Measurements from ENCODE around the gene ECHS1.
"Not testable (repeated sequence)": the region's sequence is repeated elsewhere in the genome, so short reads cannot be mapped to it uniquely, and the experiment has no call there.

Gene ECHS1

GRCh38 chr10:133399123-133399601 is 26.0 kb upstream of the ECHS1 start:
- no peak for DNase-seq (ENCODE audit: low spot score)

- no peak for DNase-seq (ENCODE audit: low spot score)
Measured at GRCh38 chr10:133397938-133398337, 24.8 kb upstream of the ECHS1 start.

- no peak for DNase-seq (ENCODE audit: low spot score)
Measured at GRCh38 chr10:133396035-133396624, 23.0 kb upstream of the ECHS1 start.

- DNase-seq (ENCODE audit: low spot score): no peak
Measured at GRCh38 chr10:133394801-133395221, 21.7 kb upstream of the ECHS1 start.

GRCh38 chr10:133394064-133394663 is 21.0 kb upstream of the ECHS1 start, which contains the start of gene MTG1:
TSS of gene MTG1 (plus strand) at chr10:133394157. CDS start at chr10:133394221, 64 bp downstream.
- peak; percentile 78 for DNase-seq (ENCODE audit: low spot score)

- peak; percentile 99 for DNase-seq (ENCODE audit: low spot score)
Measured at GRCh38 chr10:133393401-133394063, 20.4 kb upstream of the ECHS1 start.

- no peak for DNase-seq (ENCODE audit: low spot score)
Measured at GRCh38 chr10:133391761-133392518, 18.8 kb upstream of the ECHS1 start.

GRCh38 chr10:133391249-133391635 is 18.1 kb upstream of the ECHS1 start:
- no peak for DNase-seq (ENCODE audit: low spot score)

GRCh38 chr10:133390597-133391248 is 17.6 kb upstream of the ECHS1 start:
- DNase-seq (ENCODE audit: low spot score): no peak

GRCh38 chr10:133388973-133389818 is 16.0 kb upstream of the ECHS1 start:
- DNase-seq (ENCODE audit: low spot score): no peak

GRCh38 chr10:133388236-133388972 is 15.2 kb upstream of the ECHS1 start:
- no peak for DNase-seq (ENCODE audit: low spot score)

GRCh38 chr10:133386951-133387350 is 13.8 kb upstream of the ECHS1 start:
- not testable (repeated sequence) for DNase-seq (ENCODE audit: low spot score)

GRCh38 chr10:133385214-133385613 is 12.1 kb upstream of the ECHS1 start:
- no peak for DNase-seq (ENCODE audit: low spot score)

- no peak for DNase-seq (ENCODE audit: low spot score)
Measured at GRCh38 chr10:133384071-133384470, 10.9 kb upstream of the ECHS1 start.

- no peak for DNase-seq (ENCODE audit: low spot score)
Measured at GRCh38 chr10:133383551-133383950, 10.4 kb upstream of the ECHS1 start.

- no peak for DNase-seq (ENCODE audit: low spot score)
Measured at GRCh38 chr10:133381036-133381435, 7.9 kb upstream of the ECHS1 start.

- DNase-seq (ENCODE audit: low spot score): no peak
Measured at GRCh38 chr10:133379801-133380666, 6.9 kb upstream of the ECHS1 start.

- DNase-seq (ENCODE audit: low spot score): peak; percentile 88
Measured at GRCh38 chr10:133379152-133379800, 6.1 kb upstream of the ECHS1 start, which contains the start of gene PAOX. TSS of gene PAOX (plus strand) at chr10:133379262. CDS start at chr10:133379317, 55 bp downstream.

Measured in HuH-7 (cell line).